Prostate gland (tissue), 2 donors: Measurements from ENCODE around the gene HIBCH. TPM values are rescaled to one million over a fixed set of nuclear protein-coding genes. Genes with fewer than 3 reads are reported as not detected.
A peak's percentile ranks its signal among the peaks of the same experiment; 100 is the strongest.
"Not testable (repeated sequence)": the region's sequence is repeated elsewhere in the genome, so short reads cannot be mapped to it uniquely, and the experiment has no call there.

Experiments used
- DNase-seq: peaks from one replicate; pipeline ENCODE4 v3.0.0-alpha.2; 2019; ENCODE audit warnings: low spot score
- H3K27ac ChIP-seq, 2 donors: fragments of 200-600 bp; sonication (generic); 2 replicates each; pipeline ENCODE4 v1.5.1; 2017 to 2019
- H3K27me3 ChIP-seq: fragments of 200-600 bp; sonication (generic); replicated peaks from 2 replicates; pipeline ENCODE4 v1.5.1; 2019; ENCODE audit not compliant: insufficient read depth
- H3K36me3 ChIP-seq, 2 donors: fragments of 200-600 bp; sonication (generic); 1 replicate in 1 of 2; 2 replicates in 1 of 2; pipeline versions ENCODE4 v1.5.1 to v1.8.1; 2017 to 2019
- H3K4me1 ChIP-seq: fragments of 200-600 bp; sonication (generic); replicated peaks from 2 replicates; pipeline ENCODE4 v1.5.1; 2019
- H3K4me3 ChIP-seq, 2 donors: fragments of 200-600 bp; sonication (generic); 2 replicates each; pipeline ENCODE4 v1.5.1; 2017 to 2019
- H3K9me3 ChIP-seq: fragments of 200-600 bp; sonication (generic); 2 replicates; pipeline ENCODE4 v1.5.1; 2017
- POLR2A ChIP-seq: fragments of 450-650 bp; IDR thresholded peaks from one replicate; pipeline ENCODE4 v1.6.1; 2016; ENCODE audit warnings: antibody characterized with exemption, mild to moderate bottlenecking
- POLR2AphosphoS5 ChIP-seq: sonication (generic); formaldehyde crosslinking; IDR thresholded peaks from one replicate; pipeline ENCODE4 v1.6.1; 2017; ENCODE audit warnings: antibody characterized with exemption
- WGBS: methylation state at CpG from one replicate; pipeline ENCODE4 v1.1.5; 2018; 5-methylcytosine and 5-hydroxymethylcytosine counted together
- intact Hi-C: fragments of 100-400 bp; cut with DNase I; formaldehyde crosslinking; loops from one replicate; pipeline ENCODE4 v1.14.2; 2022
- total RNA-seq, 2 donors: library from RNA; depleted of rRNA; stranded (reverse); fragments of >200 nt; gene quantifications; one replicate each; pipeline ENCODE4 v1.1.0, GENCODE V29; 2016
- TF ChIP-seq, protein P1 (sequence below), 4 experiments: fragments of 200-600 bp in 2 of 4; fragments of 450-650 bp in 2 of 4; sonication (generic) in 2 of 4; IDR thresholded peaks; 1 replicate in 3 of 4; 2 replicates in 1 of 4; pipeline ENCODE4 v1.5.1; 2016 to 2019; ENCODE audit warnings: antibody characterized with exemption in 4 of 4, mild to moderate bottlenecking in 2 of 4, moderate library complexity in 2 of 4

The HIBCH gene
- total RNA-seq, 2 donors from 2014 or later, result 25.3 to 27.8 TPM

DNA sequence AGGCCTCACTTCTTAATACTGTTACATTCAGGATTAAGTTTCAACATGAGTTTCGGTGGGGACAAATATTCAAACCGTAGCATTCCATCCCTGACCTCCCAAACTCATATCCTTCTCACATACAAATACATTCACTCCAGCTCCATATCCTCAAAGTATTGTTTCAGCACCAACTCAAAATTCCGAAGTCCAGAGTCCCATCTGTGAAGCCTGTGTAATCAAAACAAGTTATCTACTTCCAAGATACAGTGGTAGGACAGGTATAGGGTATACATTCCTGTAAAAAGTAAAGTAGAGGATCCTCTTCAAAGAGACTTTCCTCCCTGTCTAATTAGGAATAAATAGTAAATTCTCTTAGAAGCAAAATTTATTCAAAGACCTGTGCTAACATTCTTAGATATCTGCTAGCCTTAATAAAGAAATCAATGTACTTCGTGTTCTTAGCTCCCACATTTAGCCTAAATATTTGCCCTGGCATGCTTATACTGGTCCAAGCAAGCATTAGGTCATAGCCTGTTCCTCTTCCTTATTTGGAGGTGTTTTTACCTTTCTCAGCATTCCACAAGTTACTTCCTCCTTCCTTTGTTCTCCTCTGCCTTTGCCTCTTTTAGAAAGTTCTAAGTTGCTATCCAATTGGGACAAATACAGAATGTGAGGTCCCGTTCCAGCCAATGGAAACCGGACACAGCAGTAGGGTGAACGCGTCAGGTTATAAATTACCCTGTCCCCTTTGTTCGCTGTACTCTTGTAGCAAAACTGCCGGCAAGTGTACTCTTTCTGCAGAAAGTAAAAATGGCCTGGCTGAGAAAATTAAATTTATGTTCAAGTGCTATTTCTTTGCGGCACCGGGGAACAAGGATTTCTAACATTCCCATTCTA is 40.1 kb downstream of the HIBCH start:
- intact Hi-C loops, result loop anchor here (5.0 kb wide), 1 partner anchor 192 kb away; no protein-coding TSS in a partner anchor

DNA sequence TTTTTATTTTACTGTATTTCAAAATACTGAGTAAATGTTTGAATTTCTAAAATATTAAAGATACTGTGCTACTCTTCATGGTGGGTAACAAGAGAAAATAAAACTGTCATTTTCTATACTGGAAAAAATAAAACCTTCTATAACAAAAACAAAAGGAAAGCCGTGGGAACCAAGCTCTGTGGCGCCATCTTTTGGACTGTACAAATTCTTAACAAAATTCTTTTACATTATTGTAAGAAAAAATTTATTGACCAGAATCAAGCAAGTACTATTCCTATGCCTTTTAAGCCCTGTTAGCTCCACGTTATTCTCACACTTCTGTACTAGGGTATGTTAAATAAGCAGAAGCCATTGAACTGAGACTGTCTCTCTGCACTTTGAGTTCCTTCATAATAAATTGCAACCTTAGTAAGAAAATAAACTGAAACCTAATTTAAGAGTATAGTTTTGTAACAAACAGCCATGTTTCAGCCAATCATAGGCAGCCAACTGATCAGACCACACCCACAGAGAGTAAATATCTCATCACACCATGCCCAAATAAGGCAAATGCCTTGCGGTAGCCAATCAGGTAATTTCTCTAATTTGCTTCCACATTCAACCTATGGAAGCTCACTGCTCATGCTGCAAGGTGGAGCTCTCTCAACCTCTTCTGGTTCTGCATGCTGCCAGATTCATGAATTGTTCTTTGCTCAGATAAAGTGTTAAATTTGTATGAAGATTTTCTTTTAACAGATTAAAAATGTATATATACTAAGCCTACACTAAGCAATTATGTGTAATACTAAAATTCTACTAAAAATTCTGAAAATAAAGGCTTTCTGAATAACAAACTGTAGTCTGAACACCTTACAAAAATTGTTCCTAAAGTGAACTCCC is 42.2 kb downstream of the HIBCH start:
- 63% methylated on average over 4 of the region's 4 CpGs for WGBS
- intact Hi-C loops, result loop anchor here (5.0 kb wide), 1 partner anchor 190 kb away; no protein-coding TSS in a partner anchor
- H3K27me3 ChIP-seq, result no peaks in the 10 kb centered on the region

More for the DNA sequence above, 40.1 kb downstream of the HIBCH start:
- not testable (repeated sequence) for H3K4me1 ChIP-seq, H3K4me3 ChIP-seq, H3K36me3 ChIP-seq, H3K27me3 ChIP-seq, H3K9me3 ChIP-seq
- DNase-seq, result peak; percentile 15
- WGBS, result 47% methylated on average over 12 of the region's 12 CpGs
- H3K27ac ChIP-seq, result peak overlapping the region; percentile 55 to 68
- peak; percentile 72 for TF ChIP-seq POLR2AphosphoS5

DNA sequence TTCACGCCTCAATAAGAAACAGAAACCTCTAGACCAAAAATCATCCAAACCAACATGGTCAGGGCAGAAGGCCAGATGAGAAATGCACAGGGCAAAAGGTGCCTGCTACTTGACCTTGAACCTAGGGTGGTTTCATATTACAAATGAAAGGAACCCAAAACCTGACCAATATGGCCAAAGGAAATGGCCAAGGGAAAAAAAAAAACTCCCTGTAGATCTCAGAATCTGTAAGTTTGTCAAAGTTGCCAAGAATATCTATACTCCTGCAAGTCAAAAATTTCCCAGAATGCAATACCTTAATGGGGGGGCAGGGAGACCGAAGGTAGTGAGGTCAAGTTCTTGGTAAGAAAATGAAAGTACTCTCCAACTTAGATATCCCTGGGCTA is 47.2 kb downstream of the HIBCH start:
- H3K4me1 ChIP-seq, result no peaks in the 10 kb centered on the region
- no peaks in the 10 kb centered on the region for H3K36me3 ChIP-seq
- no peak for DNase-seq
- H3K9me3 ChIP-seq, result no peaks in the 10 kb centered on the region
- TF ChIP-seq POLR2AphosphoS5 (no peak), POLR2A (no peak)
- TF ChIP-seq, protein P1, sequence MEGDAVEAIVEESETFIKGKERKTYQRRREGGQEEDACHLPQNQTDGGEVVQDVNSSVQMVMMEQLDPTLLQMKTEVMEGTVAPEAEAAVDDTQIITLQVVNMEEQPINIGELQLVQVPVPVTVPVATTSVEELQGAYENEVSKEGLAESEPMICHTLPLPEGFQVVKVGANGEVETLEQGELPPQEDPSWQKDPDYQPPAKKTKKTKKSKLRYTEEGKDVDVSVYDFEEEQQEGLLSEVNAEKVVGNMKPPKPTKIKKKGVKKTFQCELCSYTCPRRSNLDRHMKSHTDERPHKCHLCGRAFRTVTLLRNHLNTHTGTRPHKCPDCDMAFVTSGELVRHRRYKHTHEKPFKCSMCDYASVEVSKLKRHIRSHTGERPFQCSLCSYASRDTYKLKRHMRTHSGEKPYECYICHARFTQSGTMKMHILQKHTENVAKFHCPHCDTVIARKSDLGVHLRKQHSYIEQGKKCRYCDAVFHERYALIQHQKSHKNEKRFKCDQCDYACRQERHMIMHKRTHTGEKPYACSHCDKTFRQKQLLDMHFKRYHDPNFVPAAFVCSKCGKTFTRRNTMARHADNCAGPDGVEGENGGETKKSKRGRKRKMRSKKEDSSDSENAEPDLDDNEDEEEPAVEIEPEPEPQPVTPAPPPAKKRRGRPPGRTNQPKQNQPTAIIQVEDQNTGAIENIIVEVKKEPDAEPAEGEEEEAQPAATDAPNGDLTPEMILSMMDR (IDR thresholded peaks at IDR 0.05), result no peak
- no peaks in the 10 kb centered on the region for H3K27me3 ChIP-seq
- no peak overlapping the region for H3K4me3 ChIP-seq
- intact Hi-C loops, result no loop called here
- WGBS, result 48% methylated on average over 2 of the region's 2 CpGs
- H3K27ac ChIP-seq, result no peak overlapping the region

More for the DNA sequence above, 42.2 kb downstream of the HIBCH start:
- DNase-seq, result no peak
- Histone ChIP-seq H3K4me1 (no peaks in the 10 kb centered on the region), H3K4me3 (no peak overlapping the region), H3K36me3 (no peaks in the 10 kb centered on the region), H3K27ac (no peak overlapping the region), H3K9me3 (no peaks in the 10 kb centered on the region)
- TF ChIP-seq, protein P1 (IDR thresholded peaks at IDR 0.05), result peak in 2 of 4 experiments; percentile 39 to 47
- TF ChIP-seq POLR2AphosphoS5, result no peak

DNA sequence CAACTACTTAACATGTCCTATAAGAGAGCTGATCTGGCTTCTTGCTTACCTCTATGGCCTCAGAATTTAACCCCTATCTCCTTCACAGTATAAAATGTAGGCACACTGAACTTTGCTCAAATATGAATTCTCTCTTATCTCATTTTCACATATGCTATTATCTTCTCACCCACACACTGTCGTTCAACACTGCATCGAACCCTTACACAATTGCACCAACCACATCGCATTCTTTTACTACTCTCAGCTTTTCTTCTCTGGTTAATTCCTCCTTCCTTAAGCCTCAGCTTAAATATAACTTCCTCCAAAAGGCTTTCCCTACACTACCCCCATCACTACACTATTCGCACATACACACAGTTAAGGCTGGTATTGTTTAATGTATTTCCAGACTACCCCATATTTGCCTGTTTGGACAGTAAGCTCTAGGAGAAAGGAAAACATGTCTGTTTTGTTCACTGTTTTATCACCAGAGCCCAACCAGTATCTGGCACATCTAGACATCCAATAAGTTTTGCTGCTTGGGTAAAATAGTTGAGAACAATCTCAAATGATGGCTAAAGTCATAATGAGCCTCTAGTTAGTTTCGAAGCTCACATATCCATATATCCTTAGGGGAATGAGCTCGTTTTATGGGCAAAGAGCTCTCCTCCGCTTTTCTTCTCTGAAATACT is 47.7 kb downstream of the HIBCH start:
- 83% methylated on average over 7 of the region's 7 CpGs for WGBS
- intact Hi-C loops, result no loop called here
- Histone ChIP-seq H3K27ac (no peak overlapping the region), H3K9me3 (no peaks in the 10 kb centered on the region), H3K27me3 (no peaks in the 10 kb centered on the region), H3K4me1 (no peaks in the 10 kb centered on the region), H3K4me3 (no peak overlapping the region), H3K36me3 (no peaks in the 10 kb centered on the region)
- DNase-seq, result no peak
- TF ChIP-seq POLR2A, result no peak
- TF ChIP-seq, protein P1 (IDR thresholded peaks at IDR 0.05), result no peak
- TF ChIP-seq POLR2AphosphoS5, result no peak

DNA sequence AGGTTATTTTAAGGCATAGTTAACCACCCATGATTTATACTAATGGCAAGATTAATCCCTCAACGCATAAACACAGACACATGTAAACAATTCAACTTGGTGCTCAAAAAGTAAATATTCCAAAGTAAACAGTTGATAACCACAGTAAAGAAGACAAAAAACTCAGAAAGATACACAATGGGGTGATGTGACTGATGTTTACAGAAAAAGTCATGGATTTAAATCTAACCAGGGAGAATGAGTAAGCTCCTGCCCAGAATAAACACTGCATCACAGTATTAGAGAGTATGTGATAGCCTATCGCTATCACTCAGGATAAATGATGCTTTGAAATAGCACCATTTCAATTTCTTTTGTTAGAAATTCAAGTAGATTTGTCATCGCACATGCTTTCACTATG is 49.3 kb downstream of the HIBCH start:
- no peak overlapping the region for H3K4me3 ChIP-seq
- intact Hi-C loops, result no loop called here
- DNase-seq, result no peak
- no peak overlapping the region for H3K27ac ChIP-seq
- H3K36me3 ChIP-seq, result no peaks in the 10 kb centered on the region
- H3K9me3 ChIP-seq, result no peaks in the 10 kb centered on the region
- H3K4me1 ChIP-seq, result no peaks in the 10 kb centered on the region
- TF ChIP-seq, protein P1 (IDR thresholded peaks at IDR 0.05), result no peak
- TF ChIP-seq POLR2A (no peak), POLR2AphosphoS5 (no peak)
- 76% methylated on average over 3 of the region's 3 CpGs for WGBS
- no peaks in the 10 kb centered on the region for H3K27me3 ChIP-seq

DNA sequence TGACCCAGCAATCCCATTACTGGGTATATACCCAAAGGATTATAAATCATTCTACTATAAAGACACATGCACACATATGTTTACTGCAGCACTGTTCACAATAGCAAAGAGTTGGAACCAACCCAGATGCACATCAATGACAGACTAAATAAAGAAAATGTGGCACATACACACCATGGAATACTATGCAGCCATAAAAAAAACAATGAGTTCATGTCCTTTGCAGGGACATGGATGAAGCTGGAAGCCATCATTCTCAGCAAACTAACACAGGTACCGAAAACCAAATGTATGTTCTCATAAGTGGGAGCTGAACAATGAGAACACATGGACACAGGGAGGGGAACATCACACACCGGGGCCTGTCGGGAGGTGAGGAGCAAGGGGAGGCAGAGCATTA is 49.9 kb downstream of the HIBCH start:
- H3K27ac ChIP-seq, intact Hi-C loops, DNase-seq, H3K4me3 ChIP-seq, H3K36me3 ChIP-seq, H3K4me1 ChIP-seq, H3K9me3 ChIP-seq, H3K27me3 ChIP-seq: not testable (repeated sequence)
- 96% methylated on average over 3 of the region's 3 CpGs for WGBS
